ENCODE measurements around the gene ST3GAL5. TPM values are rescaled to one million over a fixed set of nuclear protein-coding genes. Genes with fewer than 3 reads are reported as not detected.

The ST3GAL5 gene
- total RNA-seq, 2 experiments from 2014 or later = 7.4 to 11.3 TPM

DNA sequence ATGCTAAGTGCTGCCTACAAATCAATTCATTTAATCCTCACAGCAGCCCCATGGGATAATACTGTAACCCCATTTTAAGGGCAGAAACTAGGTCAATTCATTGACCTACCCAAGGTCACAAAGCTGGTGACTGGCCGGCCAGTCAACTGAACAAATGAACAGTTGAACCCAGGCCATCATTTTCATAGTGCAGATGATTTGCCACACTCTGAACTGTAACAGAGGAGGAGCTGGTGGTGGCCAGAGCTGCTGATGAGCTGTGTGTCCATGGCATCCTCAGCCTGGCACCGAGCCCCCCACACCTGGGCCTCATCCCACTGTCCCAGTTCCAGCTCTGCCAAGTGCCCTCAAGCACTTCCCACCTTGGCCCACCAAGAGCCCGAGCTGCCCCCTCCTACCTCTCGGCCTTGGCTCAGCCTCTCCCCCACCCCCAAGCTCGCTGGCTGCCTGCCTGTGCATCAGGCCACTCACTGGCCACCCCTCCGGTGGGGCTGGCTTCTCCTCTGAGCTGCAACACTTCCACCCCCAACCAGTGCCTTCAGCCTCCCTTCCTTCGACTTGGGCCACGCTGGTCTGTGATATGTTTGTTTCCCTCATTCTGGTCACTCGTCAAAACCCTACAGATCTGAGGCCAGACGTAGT lies 76.6 kb downstream of the ST3GAL5 start:
- intact Hi-C loops (cut with micrococcal nuclease; ENCODE audit: unreplicated experiment) = no loop called here
- no TSS peak for BruUV-seq (replicated peaks)
- no peaks in the 10 kb centered on the region for H3K9me3 ChIP-seq (ENCODE audit: low read length)
- no peaks in the 10 kb centered on the region for H3K9me2 ChIP-seq (ENCODE audit: insufficient read depth, low read length)
- H3K4me3 ChIP-seq (ENCODE audit: low read depth, low read length, poor library complexity, severe bottlenecking) = no peak overlapping the region
- H3K36me3 ChIP-seq (ENCODE audit: insufficient read depth, low read length) = no peaks in the 10 kb centered on the region
- no peak overlapping the region for H3K27ac ChIP-seq (ENCODE audit: low read depth, low read length, poor library complexity, severe bottlenecking)
- no peaks in the 10 kb centered on the region for H3K4me1 ChIP-seq (ENCODE audit: insufficient read depth, low read length, poor library complexity, severe bottlenecking)
- TF ChIP-seq CTCF (conservative IDR thresholded peaks at IDR 0.05; ENCODE audit: low read length) (no peak), EZH2phosphoT487 (IDR thresholded peaks at IDR 0.05; ENCODE audit: borderline replicate concordance, low read depth, low read length) (no peak)
- H3K79me2 ChIP-seq (ENCODE audit: insufficient read depth, low read depth, low read length) = no peaks in the 10 kb centered on the region
- no peak overlapping the region for H2AFZ ChIP-seq (ENCODE audit: low read length)
- ChIA-PET POLR2A (no interaction called here), CTCF (ENCODE audit: unreplicated experiment) (interaction anchor here (0.6 kb wide), 1 partner anchor 80 kb away, joined by 8 read pairs; no protein-coding TSS in a partner anchor)
- no peak overlapping the region for H3K4me2 ChIP-seq (ENCODE audit: low read length)
- DNase-seq (ENCODE audit: low spot score) = no peak
- no peaks in the 10 kb centered on the region for H4K20me1 ChIP-seq (ENCODE audit: insufficient read depth, low read length)

- Histone ChIP-seq H3K9me2 (ENCODE audit: insufficient read depth, low read length) (no peaks in the 10 kb centered on the region), H3K4me2 (ENCODE audit: low read length) (no peak overlapping the region), H4K20me1 (ENCODE audit: insufficient read depth, low read length) (no peaks in the 10 kb centered on the region), H3K4me1 (ENCODE audit: insufficient read depth, low read length, poor library complexity, severe bottlenecking) (no peaks in the 10 kb centered on the region), H3K9me3 (ENCODE audit: low read length) (no peaks in the 10 kb centered on the region), H2AFZ (ENCODE audit: low read length) (no peak overlapping the region), H3K79me2 (ENCODE audit: insufficient read depth, low read depth, low read length) (no peaks in the 10 kb centered on the region), H3K27ac (ENCODE audit: low read depth, low read length, poor library complexity, severe bottlenecking) (no peak overlapping the region), H3K4me3 (ENCODE audit: low read depth, low read length, poor library complexity, severe bottlenecking) (no peak overlapping the region), H3K36me3 (ENCODE audit: insufficient read depth, low read length) (no peaks in the 10 kb centered on the region)
- ChIA-PET CTCF (ENCODE audit: unreplicated experiment) (no interaction called here), POLR2A (no interaction called here)
- intact Hi-C loops (cut with micrococcal nuclease; ENCODE audit: unreplicated experiment) = no loop called here
- no peak for DNase-seq (ENCODE audit: low spot score)
- no peak for TF ChIP-seq CTCF (conservative IDR thresholded peaks at IDR 0.05; ENCODE audit: low read length)
- BruUV-seq (replicated peaks) = no TSS peak
Measured at GRCh38 chr2:85811180-85812093, 77.4 kb downstream of the ST3GAL5 start.

Measured in OCI-LY7 (cell line).